Brain microvascular endothelial cell (primary cell): ENCODE measurements around the gene NUCB2.
A peak's percentile ranks its signal among the peaks of the same experiment; 100 is the strongest.

Experiments
- DNase-seq: peaks from one replicate; pipeline ENCODE4 v3.0.0-alpha.2; 2020
- H3K27ac ChIP-seq: fragments of 250-450 bp; sonication (Bioruptor Pico); 2 replicates; pipeline ENCODE4 v1.5.1; 2020; ENCODE audit warnings: mild to moderate bottlenecking, moderate library complexity
- H3K27me3 ChIP-seq: fragments of 250-450 bp; sonication (Bioruptor Pico); replicated peaks from 2 replicates; pipeline ENCODE4 v1.5.1; 2020; ENCODE audit warnings: mild to moderate bottlenecking
- H3K36me3 ChIP-seq: fragments of 250-450 bp; sonication (Bioruptor Pico); replicated peaks from 2 replicates; pipeline ENCODE4 v1.5.1; 2020; ENCODE audit warnings: mild to moderate bottlenecking
- H3K4me3 ChIP-seq: 2 replicates; pipeline ENCODE4 v1.5.1; 2011; ENCODE audit warnings: low read depth, mild to moderate bottlenecking, control low read depth, low read length, moderate library complexity
- CTCF ChIP-seq: IDR thresholded peaks from 2 replicates; pipeline ENCODE4 v1.5.1; 2011; ENCODE audit warnings: low read depth, mild to moderate bottlenecking, moderate library complexity, low read length, control low read depth, inconsistent platforms; ENCODE audit errors: missing control alignments
- in situ Hi-C: cut with HindIII; loops from 2 replicates; pipeline ENCODE4 v1.10.0; 2017; ENCODE audit warnings: low sequenced_read_pairs, low pct_ligation_motif_present

Gene NUCB2

DNA sequence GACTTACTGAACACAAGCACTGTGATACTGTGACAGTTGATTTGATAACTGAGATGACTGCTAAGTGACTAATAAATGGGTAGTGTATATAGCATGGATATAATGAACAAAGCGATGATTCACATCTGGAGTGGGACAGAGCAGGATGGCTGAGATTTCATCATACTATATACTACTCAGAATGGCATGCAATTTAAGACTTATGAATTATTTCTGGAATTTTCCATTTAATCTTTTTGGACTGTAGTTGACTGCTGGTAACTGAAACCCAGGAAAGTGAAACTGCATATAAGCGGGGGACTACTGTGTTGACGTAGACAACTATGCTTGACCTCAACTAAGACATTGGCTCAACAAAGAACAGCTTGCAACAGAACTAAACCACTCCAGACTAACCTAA, 20.0 kb upstream of the NUCB2 start:
- Histone ChIP-seq H3K36me3 (no peaks in the 10 kb centered on the region), H3K27me3 (no peaks in the 10 kb centered on the region), H3K4me3 (no peak overlapping the region), H3K27ac (peak overlapping the region; percentile 86)
- no peak for TF ChIP-seq CTCF
- peak; percentile 91 for DNase-seq
- in situ Hi-C loops, result no loop called here

DNA sequence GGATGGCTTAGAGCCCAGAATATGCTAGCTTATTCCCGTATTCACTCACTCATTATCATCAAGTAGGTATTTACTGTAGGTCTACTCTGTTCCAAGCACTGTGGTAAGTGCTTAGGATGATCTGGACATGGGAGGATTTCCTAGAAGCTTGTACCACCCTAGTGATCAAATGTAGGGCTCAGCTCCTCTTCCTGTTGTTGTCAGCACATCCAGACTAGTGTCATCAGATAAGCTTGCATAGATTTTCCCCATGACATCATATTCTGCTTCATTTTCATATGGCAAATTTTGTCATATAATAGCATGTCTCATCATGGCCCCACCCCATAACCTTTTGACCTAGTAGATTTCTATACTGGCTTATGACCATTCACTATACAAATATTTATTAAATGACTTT, 19.3 kb upstream of the NUCB2 start:
- no peaks in the 10 kb centered on the region for H3K36me3 ChIP-seq
- peak; percentile 42 for DNase-seq
- no peak for TF ChIP-seq CTCF
- in situ Hi-C loops, result no loop called here
- H3K4me3 ChIP-seq, result no peak overlapping the region
- peak overlapping the region; percentile 86 for H3K27ac ChIP-seq
- H3K27me3 ChIP-seq, result no peaks in the 10 kb centered on the region

DNA sequence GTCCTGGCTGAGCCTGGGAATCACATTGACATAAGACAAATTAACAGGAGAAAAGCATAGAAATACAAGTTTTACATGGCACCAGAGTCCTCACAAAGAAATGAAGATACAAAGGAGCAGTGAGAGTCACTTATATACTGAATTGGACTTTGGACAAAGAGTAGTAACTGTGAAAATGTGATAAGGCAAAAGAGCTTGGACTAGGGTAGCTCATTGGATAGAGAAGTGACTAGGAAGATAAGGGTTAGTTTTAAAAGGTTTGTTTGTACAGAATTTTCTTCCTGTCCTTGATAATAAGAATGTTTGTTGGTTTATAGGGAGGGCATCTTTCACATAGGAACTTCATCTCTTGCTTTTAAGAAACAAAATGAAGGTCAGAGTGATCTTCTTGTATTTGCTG, 17.9 kb upstream of the NUCB2 start:
- no peaks in the 10 kb centered on the region for H3K36me3 ChIP-seq
- no peaks in the 10 kb centered on the region for H3K27me3 ChIP-seq
- no peak overlapping the region for H3K4me3 ChIP-seq
- DNase-seq, result no peak
- no peak overlapping the region for H3K27ac ChIP-seq
- no peak for TF ChIP-seq CTCF
- in situ Hi-C loops, result no loop called here

DNA sequence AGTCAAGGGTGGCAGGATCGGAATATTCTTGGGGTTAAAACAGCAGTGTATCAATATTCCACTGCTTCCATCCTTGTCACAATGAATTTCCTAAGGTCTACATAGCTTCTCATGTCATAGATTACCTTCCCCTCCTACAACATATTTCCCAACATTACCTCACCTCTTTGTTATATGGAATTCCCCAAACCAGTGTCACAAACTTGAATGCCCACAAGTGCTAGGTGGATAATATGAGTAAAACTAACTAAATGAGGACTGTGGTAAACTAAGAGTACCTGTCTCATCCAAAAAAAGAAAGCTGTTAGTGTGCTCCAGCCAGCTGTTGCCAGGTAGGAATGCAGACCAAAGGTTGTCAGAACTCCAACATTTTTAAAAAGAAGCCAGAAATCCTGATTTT, 17.0 kb upstream of the NUCB2 start:
- TF ChIP-seq CTCF, result no peak
- in situ Hi-C loops, result no loop called here
- Histone ChIP-seq H3K27ac (no peak overlapping the region), H3K27me3 (no peaks in the 10 kb centered on the region), H3K4me3 (no peak overlapping the region), H3K36me3 (no peaks in the 10 kb centered on the region)
- no peak for DNase-seq

DNA sequence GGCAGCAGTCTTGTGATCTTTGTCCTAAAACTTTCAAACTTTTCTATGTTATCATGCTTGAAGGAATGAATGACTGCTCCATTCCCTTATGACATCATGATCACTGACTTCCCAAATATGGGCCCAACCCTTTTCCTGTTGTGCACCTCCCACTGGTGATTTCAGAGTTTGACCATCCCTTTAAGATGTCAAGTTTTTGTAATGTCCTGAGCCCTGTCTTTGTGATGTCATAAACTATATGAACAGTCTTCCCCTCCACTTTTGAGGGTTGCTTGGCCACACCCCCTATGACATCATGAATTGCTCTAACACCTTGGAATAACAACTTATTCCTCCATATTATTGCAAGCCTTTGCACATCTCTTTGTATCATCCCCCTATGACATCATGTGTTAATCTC, 16.5 kb upstream of the NUCB2 start:
- in situ Hi-C loops, result no loop called here
- no peak overlapping the region for H3K27ac ChIP-seq
- H3K4me3 ChIP-seq, result no peak overlapping the region
- TF ChIP-seq CTCF, result no peak
- no peaks in the 10 kb centered on the region for H3K27me3 ChIP-seq
- no peaks in the 10 kb centered on the region for H3K36me3 ChIP-seq
- no peak for DNase-seq

GRCh38 chr11:17263769-17264168, 12.8 kb upstream of the NUCB2 start:
- in situ Hi-C loops, result no loop called here

More at GRCh38 chr11:17263769-17264168, 12.8 kb upstream of the NUCB2 start:
- Histone ChIP-seq H3K27me3 (no peaks in the 10 kb centered on the region), H3K36me3 (no peaks in the 10 kb centered on the region), H3K27ac (no peak overlapping the region), H3K4me3 (no peak overlapping the region)
- DNase-seq, result no peak
- no peak for TF ChIP-seq CTCF
